ENCODE data around the gene MRPL43. TPM values are rescaled to one million over a fixed set of nuclear protein-coding genes. Genes with fewer than 3 reads are reported as not detected.

The MRPL43 gene
- total RNA-seq, 1 donor from 2014 or later = 69.3 TPM

DNA sequence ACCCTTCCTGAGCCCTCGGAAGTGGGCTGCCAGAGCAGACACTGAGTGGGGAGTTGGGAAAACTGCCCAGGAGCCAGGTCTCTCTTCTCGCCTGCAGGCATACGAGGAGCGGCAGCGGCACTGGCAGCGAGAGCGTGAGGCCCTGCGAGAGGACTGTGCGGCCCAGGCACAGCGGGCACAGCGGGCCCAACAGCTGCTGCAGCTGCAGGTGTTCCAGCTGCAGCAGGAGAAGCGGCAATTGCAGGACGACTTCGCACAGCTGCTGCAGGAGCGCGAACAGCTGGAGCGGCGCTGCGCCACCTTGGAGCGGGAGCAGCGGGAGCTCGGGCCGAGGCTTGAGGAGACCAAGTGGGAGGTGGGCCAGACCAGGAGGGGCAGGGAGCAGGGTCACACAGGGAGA lies 18.1 kb upstream of the MRPL43 start:
- no peak for DNase-seq (ENCODE audit: low read depth, low spot score)

DNA sequence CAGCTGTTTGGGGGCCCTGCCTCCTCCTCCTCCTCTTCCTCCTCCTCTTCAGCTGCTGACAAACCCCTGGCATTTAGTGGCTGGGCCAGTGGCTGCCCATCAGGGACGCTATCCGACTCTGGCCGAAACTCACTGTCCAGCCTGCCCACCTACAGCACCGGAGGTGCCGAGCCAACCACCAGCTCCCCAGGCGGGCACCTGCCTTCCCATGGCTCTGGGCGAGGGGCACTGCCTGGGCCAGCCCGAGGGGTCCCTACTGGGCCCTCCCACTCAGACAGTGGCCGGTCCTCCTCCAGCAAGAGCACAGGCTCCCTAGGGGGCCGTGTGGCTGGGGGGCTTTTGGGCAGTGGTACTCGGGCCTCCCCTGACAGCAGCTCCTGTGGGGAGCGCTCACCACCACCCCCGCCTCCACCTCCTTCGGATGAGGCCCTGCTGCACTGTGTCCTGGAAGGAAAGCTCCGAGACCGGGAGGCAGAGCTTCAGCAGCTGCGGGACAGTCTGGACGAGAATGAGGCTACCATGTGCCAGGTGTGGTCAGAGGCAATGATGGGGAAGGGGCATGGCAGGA lies 16.4 kb upstream of the MRPL43 start:
- no peak for DNase-seq (ENCODE audit: low read depth, low spot score)

- no peak for DNase-seq (ENCODE audit: low read depth, low spot score)
Measured at GRCh38 chr10:101002456-101002855, 15.2 kb upstream of the MRPL43 start.

- no peak for DNase-seq (ENCODE audit: low read depth, low spot score)
Measured at GRCh38 chr10:101001659-101002035, 14.3 kb upstream of the MRPL43 start.

DNA sequence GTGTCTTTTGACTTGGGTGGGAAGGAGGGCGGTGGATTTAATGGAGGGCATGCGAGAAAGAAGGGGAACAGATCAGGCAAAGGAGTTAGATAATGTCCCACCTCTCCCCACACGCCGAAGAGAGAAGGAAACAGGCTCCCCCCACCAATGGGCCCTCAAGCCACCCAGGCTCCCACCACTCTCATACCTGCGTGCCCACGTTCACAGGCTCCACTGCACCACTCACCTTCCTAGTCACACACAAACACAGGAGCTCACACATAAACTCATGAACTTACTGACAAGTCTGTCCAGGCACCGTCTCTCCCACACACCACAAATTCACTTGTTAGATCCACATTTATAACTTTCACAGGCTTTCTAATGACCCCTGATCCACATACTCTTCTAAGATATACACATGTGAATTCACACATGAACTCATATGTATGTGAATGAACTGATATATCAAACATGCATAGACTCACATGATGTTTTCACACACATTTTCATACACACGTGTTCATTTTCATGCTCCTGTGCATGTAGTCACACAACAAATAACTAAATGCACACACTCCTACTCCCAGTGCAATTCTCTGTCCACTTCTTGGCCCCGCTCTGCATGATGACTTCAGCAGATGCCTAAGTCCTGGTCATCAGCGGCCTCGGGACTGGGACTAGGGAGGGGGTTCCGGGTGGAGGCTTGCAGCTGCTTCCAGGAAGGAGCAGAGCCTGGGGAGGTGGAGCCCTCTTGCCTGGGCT lies 13.8 kb upstream of the MRPL43 start:
- DNase-seq (ENCODE audit: low read depth, low spot score) = peak; percentile 89

DNA sequence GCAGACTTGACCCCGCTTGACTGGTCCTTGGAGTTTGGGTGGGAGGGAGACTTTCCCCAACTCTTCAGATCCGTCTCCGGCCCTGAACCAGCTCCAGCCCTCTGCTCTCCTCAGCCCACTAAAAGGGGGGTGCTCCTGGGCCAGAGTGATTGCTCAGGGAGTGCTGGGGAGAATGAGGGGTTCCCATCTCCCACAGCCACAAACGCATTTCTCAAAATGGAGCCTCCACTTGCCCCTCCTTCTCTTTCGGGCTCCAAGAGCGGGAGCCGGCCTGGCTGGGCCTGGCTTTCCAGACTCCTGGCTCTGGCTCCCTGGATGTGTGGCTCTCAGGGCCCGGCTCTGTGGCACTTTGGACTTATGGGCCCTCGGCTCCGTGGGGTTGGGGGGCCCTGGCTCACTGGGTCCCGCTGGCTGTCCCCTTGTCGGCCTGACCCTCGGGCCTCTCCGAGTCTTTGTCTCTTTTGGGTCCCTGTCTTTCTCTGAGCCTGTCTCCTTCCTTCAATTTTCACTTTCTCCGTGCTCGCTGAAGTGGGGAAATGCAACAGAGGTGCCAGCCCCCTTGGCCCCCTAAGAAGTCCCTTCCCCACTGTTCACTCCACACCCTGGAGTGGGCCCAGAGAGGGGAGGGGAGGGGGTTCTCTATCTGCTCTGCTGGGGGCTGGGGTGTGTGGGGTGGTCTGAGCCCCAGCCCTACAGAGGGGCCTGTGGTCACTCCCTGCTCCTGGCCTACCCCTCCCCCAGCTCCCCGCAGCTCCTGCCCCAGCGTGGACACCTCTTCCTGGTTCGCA lies 13.0 kb upstream of the MRPL43 start:
- no peak for DNase-seq (ENCODE audit: low read depth, low spot score)

GRCh38 chr10:100999742-101000126 lies 12.4 kb upstream of the MRPL43 start, which contains the start of gene LZTS2:
Gene LZTS2 (plus strand): TSS chr10:100999808. CDS start chr10:101002539, 2,731 bp downstream.
- DNase-seq (ENCODE audit: low read depth, low spot score) = no peak

DNA sequence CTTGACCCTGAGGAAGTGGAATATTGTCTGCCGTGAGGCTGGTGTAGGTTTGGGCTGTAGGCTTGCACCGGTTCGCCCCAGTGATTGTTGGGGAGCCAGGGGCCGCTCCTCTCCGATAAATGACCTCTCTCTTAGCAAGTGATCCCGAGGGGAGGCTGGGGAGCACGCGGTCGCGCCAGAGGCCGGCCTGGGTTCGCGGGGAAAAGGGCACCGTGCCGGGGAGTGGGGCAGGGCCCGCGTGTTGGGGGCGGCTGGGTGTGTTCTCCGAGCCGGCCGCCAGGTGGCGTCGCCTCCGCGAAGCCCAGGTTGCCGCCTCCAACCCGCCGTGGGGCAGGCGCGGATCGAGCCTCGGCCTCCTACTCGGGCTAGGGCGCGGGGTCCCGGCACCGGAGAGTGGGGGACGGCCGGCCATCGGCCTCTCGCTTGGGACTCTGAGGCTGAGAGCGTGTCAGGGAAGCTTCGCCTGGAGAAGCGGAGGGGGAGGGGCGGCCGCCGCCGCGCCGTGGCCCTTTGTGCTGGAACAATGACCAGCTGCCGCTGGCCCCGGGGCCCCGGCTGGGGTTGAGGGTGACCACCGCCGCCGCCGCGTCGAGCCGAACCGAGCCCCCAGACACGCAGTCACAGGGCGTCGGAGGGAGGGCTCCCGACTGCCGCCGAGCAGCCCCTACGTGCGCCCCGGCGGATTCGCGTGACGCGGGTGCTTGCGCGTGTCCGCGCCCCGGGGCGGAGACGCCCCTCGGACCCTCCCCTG lies 11.9 kb upstream of the MRPL43 start:
- DNase-seq (ENCODE audit: low read depth, low spot score) = no peak

- DNase-seq (ENCODE audit: low read depth, low spot score) = no peak
Measured at GRCh38 chr10:100998183-100998990, 11.1 kb upstream of the MRPL43 start.

DNA sequence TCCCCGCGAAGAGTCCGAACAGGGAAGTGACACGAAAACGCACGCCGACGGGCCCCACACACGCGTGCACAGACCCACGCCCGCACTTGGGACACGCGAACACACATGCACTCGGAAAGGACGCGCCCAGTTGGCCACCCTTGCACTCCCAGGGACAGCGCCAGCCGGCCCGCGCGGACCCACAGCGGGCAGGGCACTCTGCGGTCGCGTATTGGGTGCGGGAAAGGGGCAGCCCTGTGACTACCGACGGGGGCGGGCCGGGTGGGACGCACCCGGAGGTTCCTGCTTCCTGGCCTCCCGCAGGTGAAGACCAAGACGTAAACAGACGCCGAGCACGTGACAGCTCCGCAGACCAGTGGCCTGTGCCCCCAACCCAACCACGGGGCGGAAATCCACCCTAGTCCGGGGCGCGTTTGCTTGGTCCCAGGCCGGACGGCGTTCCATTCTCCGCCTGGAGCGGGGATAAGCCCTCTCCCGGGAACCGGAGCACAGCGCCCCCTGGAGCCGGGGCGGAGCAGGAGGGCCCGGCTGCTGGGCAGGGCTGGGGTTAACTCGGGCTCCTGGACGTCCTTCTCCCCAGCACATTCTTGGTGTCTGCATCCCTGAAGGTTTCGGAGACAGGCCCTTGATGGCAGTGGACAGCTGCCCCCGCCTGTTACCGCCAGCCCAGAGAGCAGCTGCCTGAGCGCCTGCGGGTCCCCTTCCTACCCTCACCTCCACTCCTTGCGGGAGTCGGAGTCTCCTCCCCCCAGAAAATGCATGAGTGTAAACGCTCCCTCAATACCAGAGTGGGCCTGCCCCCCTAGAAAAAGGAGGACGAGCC lies 10.3 kb upstream of the MRPL43 start:
- no peak for DNase-seq (ENCODE audit: low read depth, low spot score)

- no peak for DNase-seq (ENCODE audit: low read depth, low spot score)
Measured at GRCh38 chr10:100996678-100997359, 9.5 kb upstream of the MRPL43 start.

- no peak for DNase-seq (ENCODE audit: low read depth, low spot score)
Measured at GRCh38 chr10:100995181-100995580, 7.9 kb upstream of the MRPL43 start.

DNA sequence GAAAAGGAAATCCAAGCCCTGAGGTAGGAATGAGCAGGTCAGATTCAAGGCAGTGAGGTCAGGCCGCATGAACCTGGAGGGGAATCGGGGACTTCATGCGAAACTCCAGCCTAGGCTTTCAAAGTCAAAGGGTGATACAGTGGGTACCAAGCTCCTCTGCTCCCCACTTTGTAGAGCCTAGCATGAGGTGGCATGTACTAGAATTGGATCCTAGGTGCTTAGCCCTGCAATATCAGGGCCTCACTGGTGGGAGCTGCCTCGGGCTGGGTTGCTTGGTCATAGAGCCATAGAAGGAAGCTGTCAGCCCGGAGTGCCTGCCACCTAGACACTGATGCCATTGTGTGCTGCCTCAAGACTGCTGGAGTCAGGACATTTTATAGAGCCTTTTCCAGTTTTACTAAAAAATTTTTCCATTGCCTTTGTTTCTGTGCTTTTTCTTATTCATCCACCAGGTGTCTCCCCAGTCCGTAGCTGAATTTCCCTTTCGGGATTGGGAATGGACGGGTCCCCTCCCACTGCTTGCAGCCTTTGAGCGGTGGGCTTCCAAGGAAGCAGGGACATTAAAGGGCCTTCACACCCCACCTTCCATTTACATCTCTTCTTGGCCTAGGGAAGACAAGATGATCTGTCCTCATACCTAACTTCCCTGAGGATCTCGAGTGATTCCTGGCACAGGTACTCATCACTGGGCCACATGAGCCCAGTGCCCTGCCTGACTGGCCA lies 6.8 kb upstream of the MRPL43 start:
- DNase-seq (ENCODE audit: low read depth, low spot score) = no peak

DNA sequence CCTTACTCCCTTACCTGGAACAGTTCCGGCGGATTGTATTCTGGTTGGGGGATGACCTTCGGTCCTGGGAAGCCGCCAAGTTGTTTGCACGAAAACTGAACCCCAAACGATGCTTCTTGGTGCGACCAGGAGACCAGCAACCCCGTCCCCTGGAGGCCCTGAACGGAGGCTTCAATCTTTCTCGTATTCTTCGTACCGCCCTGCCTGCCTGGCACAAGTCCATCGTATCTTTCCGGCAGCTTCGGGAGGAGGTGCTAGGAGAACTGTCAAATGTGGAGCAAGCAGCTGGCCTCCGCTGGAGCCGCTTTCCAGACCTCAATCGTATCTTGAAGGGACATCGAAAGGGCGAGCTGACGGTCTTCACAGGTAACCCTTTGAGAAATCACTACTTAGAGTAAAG lies 1.8 kb upstream of the MRPL43 start:
- DNase-seq (ENCODE audit: low read depth, low spot score) = no peak

DNA sequence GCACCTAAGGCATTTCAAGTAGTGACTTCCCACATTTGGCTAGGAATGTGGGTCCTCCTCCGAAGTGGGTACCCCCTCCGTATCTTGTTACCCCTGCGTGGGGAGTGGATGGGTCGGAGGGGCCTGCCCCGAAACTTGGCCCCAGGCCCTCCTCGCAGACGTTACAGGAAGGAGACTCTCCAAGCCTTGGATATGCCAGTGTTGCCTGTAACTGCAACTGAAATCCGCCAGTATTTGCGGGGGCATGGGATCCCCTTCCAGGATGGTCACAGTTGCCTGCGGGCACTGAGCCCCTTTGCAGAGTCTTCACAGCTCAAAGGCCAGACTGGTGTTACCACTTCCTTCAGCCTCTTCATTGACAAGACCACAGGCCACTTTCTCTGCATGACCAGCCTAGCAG lies 869 bp upstream of the MRPL43 start:
- DNase-seq (ENCODE audit: low read depth, low spot score) = no peak

DNA sequence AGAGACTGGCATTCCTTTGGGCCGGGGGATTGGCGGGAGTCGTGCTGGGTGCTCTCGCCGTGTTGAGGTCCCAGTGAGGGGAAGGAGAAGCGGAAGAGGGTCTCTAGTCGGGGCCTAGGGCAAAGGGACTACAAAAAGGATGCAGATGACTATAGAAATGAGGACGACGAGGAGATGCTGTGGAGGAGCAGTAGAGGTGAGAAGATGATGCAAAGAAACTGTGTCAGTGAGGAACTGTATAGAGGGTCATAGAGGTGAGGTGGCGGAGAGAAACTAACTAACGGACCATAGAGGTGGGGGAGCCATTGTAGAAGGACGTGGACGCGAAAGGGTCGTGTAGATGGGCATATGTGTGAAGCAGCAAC lies 370 bp upstream of the MRPL43 start:
- DNase-seq (ENCODE audit: low read depth, low spot score) = no peak

GRCh38 chr10:100986623-100986951 lies 710 bp downstream of the MRPL43 start:
- DNase-seq (ENCODE audit: low read depth, low spot score) = no peak

DNA sequence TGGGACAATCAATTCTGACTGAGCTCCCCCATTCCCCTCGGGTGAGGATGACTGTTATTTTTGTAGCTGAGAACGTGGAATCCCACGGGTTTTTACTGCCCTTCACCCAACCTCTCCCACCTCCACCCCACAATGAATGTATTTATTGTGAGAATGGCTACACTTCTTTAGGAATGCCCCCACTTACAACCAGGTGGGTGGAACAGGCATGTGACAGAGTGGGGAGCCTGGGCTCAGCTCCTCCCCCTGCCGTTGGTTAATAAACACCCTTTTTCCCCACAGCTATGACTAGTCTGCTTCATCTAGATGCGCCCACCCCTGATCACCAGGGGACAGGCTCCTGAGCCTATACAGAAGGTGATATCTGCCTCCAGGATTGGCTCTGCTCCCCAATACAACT lies 2.0 kb downstream of the MRPL43 start:
- DNase-seq (ENCODE audit: low read depth, low spot score) = no peak

GRCh38 chr10:100984672-100985177 lies 2.6 kb downstream of the MRPL43 start:
- no peak for DNase-seq (ENCODE audit: low read depth, low spot score)

Data from pulmonary artery endothelial cell (primary cell).